Suprapubic skin (tissue), 4 donors: Measurements from ENCODE around the gene TARDBP. TPM values are rescaled to one million over a fixed set of nuclear protein-coding genes. Genes with fewer than 3 reads are reported as not detected.
"Not testable (repeated sequence)": the region's sequence is repeated elsewhere in the genome, so short reads cannot be mapped to it uniquely, and the experiment has no call there.

Source experiments
- DNase-seq, 2 donors: peaks; one replicate each; pipeline ENCODE4 v3.0.0-alpha.2; 2019; ENCODE audit warnings: low spot score in 2 of 2
- H3K27ac ChIP-seq: fragments of 200-600 bp; sonication (generic); one replicate; pipeline ENCODE4 v1.5.1; 2019
- H3K27me3 ChIP-seq: fragments of 200-600 bp; sonication (generic); one replicate; pipeline ENCODE4 v1.5.1; 2019
- H3K36me3 ChIP-seq: fragments of 200-600 bp; sonication (generic); one replicate; pipeline ENCODE4 v1.5.1; 2019
- H3K4me1 ChIP-seq: fragments of 200-600 bp; sonication (generic); one replicate; pipeline ENCODE4 v1.5.1; 2019
- H3K4me3 ChIP-seq: fragments of 200-600 bp; sonication (generic); one replicate; pipeline ENCODE4 v1.5.1; 2019; ENCODE audit warnings: mild to moderate bottlenecking
- H3K9me3 ChIP-seq: fragments of 200-600 bp; sonication (generic); one replicate; pipeline ENCODE4 v1.5.1; 2019
- CTCF ChIP-seq, 2 donors: fragments of 200-600 bp in 1 of 2; fragments of 450-650 bp in 1 of 2; sonication (generic) in 1 of 2; IDR thresholded peaks; one replicate each; pipeline ENCODE4 v1.5.1; 2016 to 2019; ENCODE audit warnings: antibody characterized with exemption in 2 of 2, mild to moderate bottlenecking in 1 of 2, moderate library complexity in 1 of 2
- EP300 ChIP-seq: sonication (generic); formaldehyde crosslinking; IDR thresholded peaks from one replicate; pipeline ENCODE4 v1.6.1; 2017; ENCODE audit warnings: antibody characterized with exemption
- POLR2A ChIP-seq, 2 donors: fragments of 450-650 bp; IDR thresholded peaks; one replicate each; pipeline ENCODE4 v1.6.1; 2017; ENCODE audit warnings: antibody characterized with exemption in 2 of 2, mild to moderate bottlenecking in 2 of 2, moderate library complexity in 2 of 2
- POLR2AphosphoS5 ChIP-seq, 3 donors: sonication (generic); formaldehyde crosslinking; IDR thresholded peaks; one replicate each; pipeline ENCODE4 v1.6.1; 2017; ENCODE audit warnings: antibody characterized with exemption in 3 of 3
- WGBS: methylation state at CpG from one replicate; pipeline ENCODE4 v1.1.5; 2018; 5-methylcytosine and 5-hydroxymethylcytosine counted together
- total RNA-seq, 4 donors: library from RNA; depleted of rRNA; stranded (reverse); fragments of >200 nt; gene quantifications; one replicate each; pipeline ENCODE4 v1.1.0, GENCODE V29; 2016

TARDBP gene
- total RNA-seq, 4 donors from 2014 or later, result 92.7 to 287 (median 156) TPM

DNA sequence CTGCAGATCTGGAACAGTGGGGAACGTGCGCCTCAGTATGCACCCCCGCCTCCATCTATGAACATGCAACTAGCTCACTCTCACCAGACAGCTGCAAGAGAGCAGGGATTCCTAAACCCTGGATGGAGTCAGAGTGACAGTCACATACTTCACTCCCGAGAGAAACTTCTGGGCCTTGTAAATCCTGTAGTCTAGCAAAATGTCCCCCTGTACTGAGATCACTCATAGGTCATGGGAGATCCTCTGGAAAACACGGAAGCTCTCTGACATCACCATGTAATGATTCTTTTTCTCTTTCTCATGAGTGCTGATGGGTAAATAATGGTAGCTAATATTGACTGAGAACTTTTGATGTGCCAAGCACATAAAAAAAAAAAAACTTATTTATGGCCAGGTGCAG is 23.4 kb upstream of the TARDBP start:
- H3K4me1 ChIP-seq, result no peaks in the 10 kb centered on the region
- no peaks in the 10 kb centered on the region for H3K27me3 ChIP-seq
- H3K27ac ChIP-seq, result no peak overlapping the region
- no peak for TF ChIP-seq EP300
- no peak for TF ChIP-seq POLR2A (IDR thresholded peaks at IDR 0.05)
- TF ChIP-seq CTCF (IDR thresholded peaks at IDR 0.05), result no peak
- TF ChIP-seq POLR2AphosphoS5 (IDR thresholded peaks at IDR 0.05), result no peak
- no peak overlapping the region for H3K4me3 ChIP-seq
- H3K9me3 ChIP-seq, result no peaks in the 10 kb centered on the region
- H3K36me3 ChIP-seq, result no peaks in the 10 kb centered on the region
- WGBS, result 81% methylated on average over 5 of the region's 5 CpGs
- no peak for DNase-seq

- H3K27me3 ChIP-seq, H3K4me1 ChIP-seq, H3K27ac ChIP-seq, H3K36me3 ChIP-seq, DNase-seq, H3K9me3 ChIP-seq, H3K4me3 ChIP-seq: not testable (repeated sequence)
- 84% methylated on average over 6 of the region's 6 CpGs for WGBS
Measured at GRCh38 chr1:10989920-10990516, 22.4 kb upstream of the TARDBP start.

GRCh38 chr1:10990828-10991227 is 21.6 kb upstream of the TARDBP start:
- Histone ChIP-seq H3K9me3 (no peaks in the 10 kb centered on the region), H3K4me3 (no peak overlapping the region), H3K36me3 (no peaks in the 10 kb centered on the region), H3K4me1 (no peaks in the 10 kb centered on the region), H3K27ac (no peak overlapping the region), H3K27me3 (no peaks in the 10 kb centered on the region)
- DNase-seq, result no peak
- 89% methylated on average over 7 of the region's 7 CpGs for WGBS
- TF ChIP-seq POLR2AphosphoS5 (IDR thresholded peaks at IDR 0.05) (no peak), EP300 (no peak), POLR2A (IDR thresholded peaks at IDR 0.05) (no peak), CTCF (IDR thresholded peaks at IDR 0.05) (no peak)

DNA sequence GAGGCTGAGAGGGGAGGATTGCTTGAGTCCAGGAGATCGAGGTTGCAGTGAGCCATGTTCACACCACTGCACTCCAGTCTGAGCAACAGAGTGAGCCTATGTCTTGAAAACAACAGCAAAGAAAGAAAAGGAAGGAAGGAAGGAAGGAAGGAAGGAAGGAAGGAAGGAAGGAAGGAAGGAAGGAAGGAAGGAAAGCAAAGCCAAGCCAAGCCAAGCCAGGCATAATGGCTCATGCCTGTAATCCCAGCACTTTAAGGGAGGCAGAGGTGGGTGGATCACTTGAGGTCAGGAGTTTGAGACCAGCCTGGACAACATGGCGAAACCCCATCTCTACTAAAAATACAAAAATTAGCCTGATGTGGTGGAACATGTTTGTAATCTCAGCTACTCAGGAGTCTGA is 20.4 kb upstream of the TARDBP start:
- H3K27ac ChIP-seq, H3K9me3 ChIP-seq, H3K4me3 ChIP-seq, DNase-seq, H3K27me3 ChIP-seq, H3K36me3 ChIP-seq, H3K4me1 ChIP-seq: not testable (repeated sequence)
- 85% methylated on average over 2 of the region's 2 CpGs for WGBS

GRCh38 chr1:10992864-10993263 is 19.6 kb upstream of the TARDBP start:
- no peak for DNase-seq
- no peak overlapping the region for H3K4me3 ChIP-seq

GRCh38 chr1:10996100-10996499 is 16.4 kb upstream of the TARDBP start:
- Histone ChIP-seq H3K4me1 (no peaks in the 10 kb centered on the region), H3K27me3 (no peaks in the 10 kb centered on the region), H3K36me3 (no peaks in the 10 kb centered on the region), H3K9me3 (no peaks in the 10 kb centered on the region), H3K27ac (no peak overlapping the region), H3K4me3 (no peak overlapping the region)
- 89% methylated on average over 3 of the region's 3 CpGs for WGBS
- TF ChIP-seq EP300, result no peak
- TF ChIP-seq POLR2AphosphoS5 (IDR thresholded peaks at IDR 0.05), result no peak
- no peak for TF ChIP-seq POLR2A (IDR thresholded peaks at IDR 0.05)
- TF ChIP-seq CTCF (IDR thresholded peaks at IDR 0.05), result no peak
- DNase-seq, result no peak

More at GRCh38 chr1:10992864-10993263, 19.6 kb upstream of the TARDBP start:
- H3K36me3 ChIP-seq, result no peaks in the 10 kb centered on the region
- no peaks in the 10 kb centered on the region for H3K4me1 ChIP-seq
- WGBS, result 77% methylated on average over 4 of the region's 4 CpGs
- H3K27ac ChIP-seq, result no peak overlapping the region
- no peaks in the 10 kb centered on the region for H3K9me3 ChIP-seq
- no peaks in the 10 kb centered on the region for H3K27me3 ChIP-seq
- TF ChIP-seq EP300 (no peak), POLR2AphosphoS5 (IDR thresholded peaks at IDR 0.05) (no peak), POLR2A (IDR thresholded peaks at IDR 0.05) (no peak), CTCF (IDR thresholded peaks at IDR 0.05) (no peak)
